HUES64 (cell line): Measurements from ENCODE around the gene ERC1.

Source experiments
- H3K27ac ChIP-seq: 2 replicates; pipeline ENCODE4 v1.7.0; 2013; ENCODE audit warnings: low read depth, low read length, inconsistent platforms
- H3K27me3 ChIP-seq: 2 replicates; pipeline ENCODE4 v1.6.1; 2013; ENCODE audit warnings: mild to moderate bottlenecking, low read length; ENCODE audit not compliant: insufficient read depth
- H3K36me3 ChIP-seq: 2 replicates; pipeline ENCODE4 v1.6.1; 2013; ENCODE audit warnings: mild to moderate bottlenecking, low read length; ENCODE audit not compliant: insufficient read depth
- H3K4me1 ChIP-seq: 2 replicates; pipeline ENCODE4 v1.6.1; 2013; ENCODE audit warnings: mild to moderate bottlenecking, low read length, moderate library complexity; ENCODE audit not compliant: insufficient read depth
- H3K4me3 ChIP-seq: 2 replicates; pipeline ENCODE4 v1.5.1; 2013; ENCODE audit warnings: mild to moderate bottlenecking, low read length, moderate library complexity
- H3K9ac ChIP-seq: 2 replicates; pipeline ENCODE4 v1.6.1; 2013; ENCODE audit warnings: mild to moderate bottlenecking, low read depth, low read length
- H3K9me3 ChIP-seq: 2 replicates; pipeline ENCODE4 v1.6.1; 2013; ENCODE audit warnings: low read depth, low read length; ENCODE audit not compliant: insufficient read depth
- WGBS: fragments of 150-250, 120-280 bp; methylation state at CpG from one replicate; pipeline ENCODE4 v1.1.7; 2013; ENCODE audit warnings: missing lambda C conversion rate; 5-methylcytosine and 5-hydroxymethylcytosine counted together

The ERC1 gene

DNA sequence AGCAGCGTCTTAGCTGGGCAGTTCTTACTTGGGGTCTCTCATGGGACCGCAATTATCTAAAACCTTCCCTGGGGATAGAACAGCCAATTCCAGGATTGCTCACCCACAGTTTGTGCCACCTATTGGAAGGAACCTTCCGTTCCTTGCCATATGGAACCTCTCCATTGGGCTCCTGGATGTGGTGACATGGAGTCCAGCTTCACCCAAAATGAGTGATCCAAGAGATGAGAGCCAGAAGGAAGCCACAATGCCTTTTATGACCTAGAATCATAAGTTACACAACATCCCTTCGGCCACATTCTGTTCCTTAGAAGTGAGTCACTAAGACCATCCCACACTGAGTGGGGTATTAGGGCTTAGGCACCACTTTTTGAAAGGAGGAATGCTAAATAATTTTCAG lies 439.0 kb downstream of the ERC1 start:
- Histone ChIP-seq H3K9me3 (no peaks in the 10 kb centered on the region), H3K36me3 (no peaks in the 10 kb centered on the region), H3K27me3 (no peaks in the 10 kb centered on the region), H3K4me3 (no peak overlapping the region), H3K9ac (no peak overlapping the region), H3K4me1 (no peaks in the 10 kb centered on the region), H3K27ac (no peak overlapping the region)
- WGBS: 98% methylated on average over 4 of the region's 4 CpGs

DNA sequence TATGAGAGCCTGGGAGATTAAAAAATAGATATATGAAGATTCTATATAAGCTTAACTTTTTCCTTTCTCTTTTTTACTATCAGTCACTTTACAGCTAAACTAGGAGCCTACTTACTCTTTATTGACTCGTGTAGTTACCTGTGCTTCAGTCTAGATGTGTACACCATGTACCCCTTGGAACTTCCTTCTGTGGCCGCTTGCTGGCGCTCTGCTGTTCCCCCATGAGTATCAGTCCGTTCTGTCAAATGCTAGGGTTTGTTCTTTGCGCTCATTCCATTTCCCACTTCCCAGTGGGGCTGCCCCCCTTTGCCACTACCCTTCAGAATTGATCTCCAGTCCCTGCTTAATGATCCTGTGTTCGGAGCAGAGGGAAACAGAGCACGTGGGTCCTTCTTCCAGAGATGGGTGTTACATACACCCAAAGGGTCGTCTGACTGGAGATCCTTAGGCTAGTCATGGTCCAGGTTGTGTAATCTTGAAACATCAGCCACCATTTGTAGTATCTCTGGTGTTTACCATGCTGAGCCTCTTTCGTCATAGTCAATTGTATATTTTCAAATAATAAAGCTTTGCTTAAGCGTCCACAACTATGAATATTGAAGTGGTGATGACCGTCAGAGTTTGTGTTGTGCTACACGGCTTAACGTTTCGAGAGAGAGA lies 443.4 kb downstream of the ERC1 start:
- no peak overlapping the region for H3K27ac ChIP-seq
- no peak overlapping the region for H3K4me3 ChIP-seq
- no peaks in the 10 kb centered on the region for H3K4me1 ChIP-seq
- 95% methylated on average over 14 of the region's 14 CpGs for WGBS
- no peaks in the 10 kb centered on the region for H3K27me3 ChIP-seq
- H3K36me3 ChIP-seq: no peaks in the 10 kb centered on the region
- H3K9me3 ChIP-seq: no peaks in the 10 kb centered on the region
- H3K9ac ChIP-seq: no peak overlapping the region

DNA sequence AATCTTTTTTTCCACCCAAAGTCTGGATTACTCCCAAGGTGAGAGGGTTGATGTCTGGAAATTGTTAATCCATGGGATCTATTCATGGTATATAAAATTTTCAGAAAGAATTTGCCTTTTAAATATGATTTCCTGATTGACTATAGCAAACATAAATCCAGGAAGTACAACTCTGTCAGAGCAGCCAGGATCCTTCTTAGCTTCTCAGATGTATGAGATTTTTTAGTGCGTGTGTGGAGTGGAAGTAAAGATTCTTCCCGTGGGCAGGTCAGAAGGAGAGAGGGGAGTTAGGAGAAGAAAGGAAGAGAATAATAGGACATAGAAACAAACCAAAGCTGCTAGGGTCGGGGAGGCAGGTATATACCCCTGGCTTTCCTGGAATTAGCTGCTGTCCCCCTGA lies 444.0 kb downstream of the ERC1 start:
- no peaks in the 10 kb centered on the region for H3K36me3 ChIP-seq
- H3K4me1 ChIP-seq: no peaks in the 10 kb centered on the region
- no peaks in the 10 kb centered on the region for H3K27me3 ChIP-seq
- H3K9me3 ChIP-seq: no peaks in the 10 kb centered on the region
- no peak overlapping the region for H3K9ac ChIP-seq
- no peak overlapping the region for H3K4me3 ChIP-seq
- WGBS: 89% methylated on average over 3 of the region's 3 CpGs
- H3K27ac ChIP-seq: no peak overlapping the region

DNA sequence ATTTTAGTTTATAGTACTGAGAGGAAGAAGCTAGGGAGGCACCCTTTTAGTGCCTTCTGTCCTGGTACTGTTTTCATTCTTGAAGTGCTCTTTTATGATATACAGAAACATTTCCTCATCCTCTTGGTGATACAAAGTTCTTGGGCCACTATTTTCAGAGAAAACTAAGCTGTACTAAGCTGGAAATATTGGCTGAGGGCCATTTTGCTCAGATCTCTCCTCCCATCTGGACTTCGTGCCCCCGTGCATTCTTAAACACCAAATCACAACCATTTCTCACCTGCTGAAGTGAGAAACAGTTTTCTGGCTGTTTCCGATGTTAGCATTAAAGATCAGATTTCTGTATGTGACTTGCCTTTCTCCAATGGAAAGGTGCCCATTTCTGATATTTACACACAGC lies 444.4 kb downstream of the ERC1 start:
- WGBS: 96% methylated on average over 3 of the region's 3 CpGs
- H3K36me3 ChIP-seq: no peaks in the 10 kb centered on the region
- H3K4me3 ChIP-seq: no peak overlapping the region
- no peaks in the 10 kb centered on the region for H3K9me3 ChIP-seq
- no peaks in the 10 kb centered on the region for H3K4me1 ChIP-seq
- no peak overlapping the region for H3K27ac ChIP-seq
- no peak overlapping the region for H3K9ac ChIP-seq
- no peaks in the 10 kb centered on the region for H3K27me3 ChIP-seq

DNA sequence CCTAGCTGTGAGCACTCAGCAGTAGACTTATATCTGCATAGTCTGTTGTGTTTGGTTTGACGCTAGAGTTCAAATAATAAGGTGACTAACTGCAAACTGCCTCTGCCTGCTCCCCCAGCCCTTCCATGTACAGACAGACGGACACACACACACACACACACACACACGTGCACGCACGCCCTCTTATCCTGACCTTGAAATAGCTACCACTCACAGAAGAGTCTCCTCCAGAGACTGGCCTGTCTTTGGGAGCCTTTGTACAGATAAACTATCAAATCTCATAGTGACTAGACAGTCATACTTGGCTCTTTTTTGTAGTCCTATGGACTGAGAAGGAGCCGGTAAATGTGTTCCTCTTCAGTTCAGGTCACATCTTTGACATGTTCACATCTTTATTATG lies 445.0 kb downstream of the ERC1 start:
- no peaks in the 10 kb centered on the region for H3K27me3 ChIP-seq
- H3K9me3 ChIP-seq: no peaks in the 10 kb centered on the region
- no peak overlapping the region for H3K27ac ChIP-seq
- H3K9ac ChIP-seq: no peak overlapping the region
- no peaks in the 10 kb centered on the region for H3K36me3 ChIP-seq
- H3K4me1 ChIP-seq: no peaks in the 10 kb centered on the region
- 88% methylated on average over 6 of the region's 6 CpGs for whole genome bisulfite sequencing
- no peak overlapping the region for H3K4me3 ChIP-seq

GRCh38 chr12:1436981-1437380 lies 446.0 kb downstream of the ERC1 start:
- Histone ChIP-seq H3K27ac (no peak overlapping the region), H3K9ac (no peak overlapping the region), H3K4me1 (no peaks in the 10 kb centered on the region), H3K4me3 (no peak overlapping the region), H3K36me3 (no peaks in the 10 kb centered on the region), H3K27me3 (no peaks in the 10 kb centered on the region), H3K9me3 (no peaks in the 10 kb centered on the region)
- 95% methylated on average over 3 of the region's 3 CpGs for WGBS

DNA sequence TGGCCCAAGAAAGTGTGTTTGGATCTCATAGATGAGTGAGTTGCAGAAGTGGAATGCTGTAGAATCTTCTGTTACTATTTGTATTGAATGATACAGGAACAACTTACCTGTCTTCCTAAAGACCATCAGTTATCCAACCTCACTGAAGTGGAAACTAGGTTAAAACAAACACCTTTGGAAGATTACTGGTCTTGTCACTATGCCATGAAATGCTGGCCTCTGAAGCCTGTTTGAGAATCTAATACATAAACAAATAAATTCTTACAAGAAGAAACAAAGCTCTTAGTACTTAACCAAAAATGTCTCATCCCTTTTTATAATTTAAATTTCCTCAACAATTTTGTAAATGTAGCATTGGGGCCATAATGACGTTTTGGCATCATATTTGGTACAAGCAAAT lies 448.2 kb downstream of the ERC1 start:
- Histone ChIP-seq H3K9ac (no peak overlapping the region), H3K9me3 (no peaks in the 10 kb centered on the region), H3K4me1 (no peaks in the 10 kb centered on the region), H3K36me3 (no peaks in the 10 kb centered on the region), H3K27me3 (no peaks in the 10 kb centered on the region), H3K4me3 (no peak overlapping the region), H3K27ac (no peak overlapping the region)
- 93% methylated on average over 1 of the region's 1 CpG for WGBS

GRCh38 chr12:1439687-1440086 lies 448.7 kb downstream of the ERC1 start:
- 94% methylated on average over 3 of the region's 3 CpGs for WGBS
- Histone ChIP-seq H3K9me3 (no peaks in the 10 kb centered on the region), H3K9ac (no peak overlapping the region), H3K27ac (no peak overlapping the region), H3K4me1 (no peaks in the 10 kb centered on the region), H3K4me3 (no peak overlapping the region), H3K36me3 (no peaks in the 10 kb centered on the region), H3K27me3 (no peaks in the 10 kb centered on the region)

DNA sequence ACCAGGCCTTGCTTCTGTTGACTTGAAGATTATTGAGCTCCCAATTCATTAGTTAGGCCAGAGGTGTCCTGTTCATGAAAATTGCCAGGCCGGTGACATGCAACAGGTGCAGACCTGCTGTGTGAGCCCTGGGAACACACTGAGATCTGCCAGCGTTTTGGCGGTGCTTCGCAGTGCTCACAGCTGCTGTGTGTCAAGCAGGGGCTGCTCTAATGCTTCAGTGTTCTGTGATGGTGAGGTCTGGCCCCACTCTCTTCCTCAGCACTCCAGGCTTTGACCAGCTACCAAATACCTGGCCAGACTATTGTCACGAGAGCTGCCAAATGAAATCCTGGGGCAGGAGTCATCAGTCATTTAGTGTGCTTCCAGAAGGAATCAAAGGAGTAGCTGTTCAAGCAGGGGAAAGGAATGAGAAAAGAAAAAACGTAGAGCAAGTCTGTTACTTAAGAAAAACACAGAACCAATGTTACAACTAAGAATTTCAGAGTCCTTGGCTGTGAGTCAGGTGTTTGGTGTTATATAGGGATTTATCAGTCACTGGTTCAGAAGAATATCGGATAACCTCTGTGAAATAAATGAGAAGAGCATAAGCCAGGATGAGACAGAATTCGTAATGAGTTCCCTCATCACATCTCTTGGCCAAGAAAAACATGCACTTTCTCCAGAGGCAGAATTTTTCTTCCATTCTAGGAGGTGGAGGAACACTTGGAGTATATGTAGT lies 452.6 kb downstream of the ERC1 start:
- no peak overlapping the region for H3K9ac ChIP-seq
- WGBS: 90% methylated on average over 8 of the region's 8 CpGs
- no peaks in the 10 kb centered on the region for H3K36me3 ChIP-seq
- no peaks in the 10 kb centered on the region for H3K9me3 ChIP-seq
- H3K27me3 ChIP-seq: no peaks in the 10 kb centered on the region
- peaks cover 13% of the 10 kb centered on the region for H3K4me1 ChIP-seq
- H3K27ac ChIP-seq: no peak overlapping the region
- no peak overlapping the region for H3K4me3 ChIP-seq

- Histone ChIP-seq H3K36me3 (no peaks in the 10 kb centered on the region), H3K4me3 (no peak overlapping the region), H3K27ac (no peak overlapping the region), H3K9ac (no peak overlapping the region), H3K4me1 (peaks cover 13% of the 10 kb centered on the region), H3K27me3 (no peaks in the 10 kb centered on the region), H3K9me3 (no peaks in the 10 kb centered on the region)
- 97% methylated on average over 6 of the region's 6 CpGs for WGBS
These were observed 453.1 kb downstream of the ERC1 start for GRCh38 chr12:1444142-1444516.

GRCh38 chr12:1445807-1446206 lies 454.8 kb downstream of the ERC1 start:
- Histone ChIP-seq H3K27me3 (no peaks in the 10 kb centered on the region), H3K27ac (peak overlapping the region; percentile 82), H3K9ac (no peak overlapping the region), H3K4me3 (peak overlapping the region; percentile 22; the same call in 1 of the 2 replicates), H3K36me3 (no peaks in the 10 kb centered on the region), H3K9me3 (no peaks in the 10 kb centered on the region), H3K4me1 (peaks cover 13% of the 10 kb centered on the region)
- WGBS: 40% methylated on average over 1 of the region's 3 CpGs
